Aorta (tissue), 5 donors: ENCODE results near the gene ELMO1. TPM values are rescaled to one million over a fixed set of nuclear protein-coding genes. Genes with fewer than 3 reads are reported as not detected.

Experiments used
- ATAC-seq: fragments of 200-7000 bp; cut with Tn5 transposase; one replicate; pipeline ENCODE4 v1.9.1; 2022; ENCODE audit warnings: moderate library complexity; ENCODE audit not compliant: low FRiP score
- DNase-seq, 2 donors: peaks; one replicate each; pipeline ENCODE4 v3.0.0-alpha.2; 2020
- H3K27ac ChIP-seq, 2 donors: one replicate each; pipeline ENCODE4 v1.5.1; 2013; ENCODE audit warnings: low read length in 2 of 2, mild to moderate bottlenecking in 2 of 2, moderate library complexity in 2 of 2, control low read depth in 1 of 2, inconsistent platforms in 1 of 2, low read depth in 1 of 2
- H3K27me3 ChIP-seq, 2 donors: one replicate each; pipeline ENCODE4 v1.6.1; 2013; ENCODE audit warnings: control low read depth in 1 of 2, low read length in 1 of 2, mild to moderate bottlenecking in 1 of 2, moderate library complexity in 1 of 2; ENCODE audit not compliant: insufficient read depth in 2 of 2, control insufficient read depth in 1 of 2
- H3K36me3 ChIP-seq, 2 donors: one replicate each; pipeline ENCODE4 v1.6.1; 2013; ENCODE audit warnings: control low read depth in 1 of 2, low read length in 1 of 2, mild to moderate bottlenecking in 1 of 2; ENCODE audit not compliant: insufficient read depth in 2 of 2, control insufficient read depth in 1 of 2
- H3K4me1 ChIP-seq, 2 donors: one replicate each; pipeline ENCODE4 v1.6.1; 2013; ENCODE audit warnings: low read length in 2 of 2, control low read depth in 1 of 2, mild to moderate bottlenecking in 1 of 2, moderate library complexity in 1 of 2; ENCODE audit not compliant: insufficient read depth in 2 of 2, control insufficient read depth in 1 of 2
- H3K4me3 ChIP-seq, 2 donors: one replicate each; pipeline ENCODE4 v1.5.1; 2013; ENCODE audit warnings: low read length in 2 of 2, control low read depth in 1 of 2, mild to moderate bottlenecking in 1 of 2
- H3K9me3 ChIP-seq: one replicate; pipeline ENCODE4 v1.6.1; 2013; ENCODE audit warnings: mild to moderate bottlenecking, low read length; ENCODE audit not compliant: control insufficient read depth
- WGBS, 2 donors: extraction: QIAGEN DNeasy Blood & Tissue Kit; methylation state at CpG; one replicate each; pipeline ENCODE4 v1.1.7; 2013; 5-methylcytosine and 5-hydroxymethylcytosine counted together
- intact Hi-C, 2 donors: fragments of 100-400 bp; cut with DNase I; formaldehyde crosslinking; loops; one replicate each; pipeline versions ENCODE4 v1.14.2 to v1.15.0; 2022
- polyA plus RNA-seq, 2 donors: library from polyadenylated mRNA; stranded (reverse); fragments of 200-250 nt; gene quantifications; one replicate each; pipeline ENCODE4 v1.2.3, GENCODE V29; 2013
- total RNA-seq, 2 donors: library from RNA; stranded (reverse); fragmentation: NEBNext Ultra II Directional; extraction: Animal tissue kit (Norgen Biotek cat#: 25700); gene quantifications; one replicate each; pipeline ENCODE4 v1.2.1, GENCODE V29; 2021
- donor health status: healthy with polysubstance abuse.
- donor health status: Bipolar disorder and iron deficiency.
- donor health status: DM: no; HTN: no; CAD: no.
- donor health status: DM: no; HTN: no; CAD: no.
- donor health status: DM: yes; HTN: yes; CAD: no.

ELMO1 gene
- total and polyA plus RNA-seq, 4 donors = 1.8 to 86.9 (median 24.8) TPM

- Histone ChIP-seq H3K36me3 (no peaks in the 10 kb centered on the region), H3K27me3 (no peaks in the 10 kb centered on the region), H3K27ac (no peak overlapping the region), H3K4me1 (no peaks in the 10 kb centered on the region), H3K9me3 (no peaks in the 10 kb centered on the region), H3K4me3 (no peak overlapping the region)
- intact Hi-C loops = no loop called here
- ATAC-seq (no peak), DNase-seq (no peak)
- 26 to 31% methylated on average over 3 of the region's 3 CpGs for WGBS, 2 donors
Observed at GRCh38 chr7:37052705-37053104, 396.0 kb downstream of the ELMO1 start.

- ATAC-seq (no peak), DNase-seq (no peak)
- no peaks in the 10 kb centered on the region for H3K36me3 ChIP-seq
- no peaks in the 10 kb centered on the region for H3K4me1 ChIP-seq
- WGBS, 2 donors = 81 to 88% methylated on average over 1 of the region's 1 CpG
- H3K27me3 ChIP-seq = no peaks in the 10 kb centered on the region
- H3K9me3 ChIP-seq = no peaks in the 10 kb centered on the region
- intact Hi-C loops = no loop called here
- no peak overlapping the region for H3K4me3 ChIP-seq
- H3K27ac ChIP-seq = no peak overlapping the region
Observed at GRCh38 chr7:37050801-37051200, 397.9 kb downstream of the ELMO1 start.

- Histone ChIP-seq H3K4me1 (no peaks in the 10 kb centered on the region), H3K9me3 (no peaks in the 10 kb centered on the region), H3K36me3 (no peaks in the 10 kb centered on the region), H3K27me3 (no peaks in the 10 kb centered on the region), H3K27ac (no peak overlapping the region), H3K4me3 (no peak overlapping the region)
- DNase-seq = no peak
- ATAC-seq = no peak
- intact Hi-C loops = no loop called here
- 85 to 93% methylated on average over 3 of the region's 3 CpGs for WGBS, 2 donors
Observed at GRCh38 chr7:37048674-37049073, 400.0 kb downstream of the ELMO1 start.

- Histone ChIP-seq H3K27me3 (no peaks in the 10 kb centered on the region), H3K4me1 (no peaks in the 10 kb centered on the region), H3K4me3 (no peak overlapping the region), H3K36me3 (no peaks in the 10 kb centered on the region), H3K27ac (no peak overlapping the region), H3K9me3 (no peaks in the 10 kb centered on the region)
- ATAC-seq (no peak), DNase-seq (no peak)
- intact Hi-C loops = no loop called here
- WGBS, 2 donors = 88 to 89% methylated on average over 6 of the region's 6 CpGs
Observed at GRCh38 chr7:37047260-37047659, 401.4 kb downstream of the ELMO1 start.

- no peaks in the 10 kb centered on the region for H3K9me3 ChIP-seq
- 87 to 93% methylated on average over 2 of the region's 2 CpGs for WGBS, 2 donors
- DNase-seq (no peak), ATAC-seq (no peak)
- no peak overlapping the region for H3K4me3 ChIP-seq
- H3K4me1 ChIP-seq = no peaks in the 10 kb centered on the region
- H3K27me3 ChIP-seq = no peaks in the 10 kb centered on the region
- intact Hi-C loops = no loop called here
- H3K36me3 ChIP-seq = no peaks in the 10 kb centered on the region
- H3K27ac ChIP-seq = no peak overlapping the region
Observed at GRCh38 chr7:37046531-37047079, 402.1 kb downstream of the ELMO1 start.

GRCh38 chr7:37045681-37046179 is 402.9 kb downstream of the ELMO1 start:
- ATAC-seq (no peak), DNase-seq (no peak)
- H3K4me3 ChIP-seq = no peak overlapping the region
- no peaks in the 10 kb centered on the region for H3K27me3 ChIP-seq
- H3K36me3 ChIP-seq = no peaks in the 10 kb centered on the region
- H3K9me3 ChIP-seq = no peaks in the 10 kb centered on the region
- WGBS, 2 donors = 76 to 81% methylated on average over 2 of the region's 2 CpGs
- no peak overlapping the region for H3K27ac ChIP-seq
- H3K4me1 ChIP-seq = no peaks in the 10 kb centered on the region
- intact Hi-C loops = no loop called here

- Histone ChIP-seq H3K27ac (no peak overlapping the region), H3K9me3 (peaks cover 3% of the 10 kb centered on the region), H3K27me3 (no peaks in the 10 kb centered on the region), H3K4me3 (no peak overlapping the region), H3K4me1 (no peaks in the 10 kb centered on the region), H3K36me3 (no peaks in the 10 kb centered on the region)
- 58 to 63% methylated on average over 8 of the region's 8 CpGs for WGBS, 2 donors
- intact Hi-C loops = no loop called here
- DNase-seq (no peak), ATAC-seq (no peak)
Observed at GRCh38 chr7:37041461-37041860, 407.2 kb downstream of the ELMO1 start.

GRCh38 chr7:37040330-37040729 is 408.3 kb downstream of the ELMO1 start:
- Histone ChIP-seq H3K36me3 (no peaks in the 10 kb centered on the region), H3K4me1 (no peaks in the 10 kb centered on the region), H3K4me3 (no peak overlapping the region), H3K27ac (no peak overlapping the region), H3K9me3 (peaks cover 3% of the 10 kb centered on the region), H3K27me3 (no peaks in the 10 kb centered on the region)
- ATAC-seq = no peak
- WGBS, 2 donors = 64 to 80% methylated on average over 4 of the region's 4 CpGs
- intact Hi-C loops = no loop called here
- DNase-seq = no peak

GRCh38 chr7:37039131-37039749 is 409.4 kb downstream of the ELMO1 start:
- peaks cover 3% of the 10 kb centered on the region for H3K9me3 ChIP-seq
- intact Hi-C loops = loop anchor here in 1 of 2 donors (10.0 kb wide), 2 partner anchors 54 to 76 kb away; no protein-coding TSS in a partner anchor
- no peaks in the 10 kb centered on the region for H3K36me3 ChIP-seq
- no peak overlapping the region for H3K4me3 ChIP-seq
- WGBS, 2 donors = 94 to 97% methylated on average over 3 of the region's 3 CpGs
- no peaks in the 10 kb centered on the region for H3K27me3 ChIP-seq
- H3K4me1 ChIP-seq = no peaks in the 10 kb centered on the region
- no peak for ATAC-seq
- no peak for DNase-seq
- no peak overlapping the region for H3K27ac ChIP-seq
